RWPE1 (cell line): ENCODE data around the gene ATG4D.

Experiments used
- CTCF ChIA-PET: fragments of 350-600 bp; sonication (Branson Sonifier 250); formaldehyde crosslinking; extraction: SDS; loops from one replicate; lab custom pipeline; 2021; lab: Yijun Ruan, JAX
- POLR2A ChIA-PET: fragments of 400-600 bp; formaldehyde crosslinking; extraction: SDS; loops from one replicate; lab custom pipeline; 2020; ENCODE audit warnings: antibody characterized with exemption; ENCODE audit not compliant: low non-redundant PET; lab: Yijun Ruan, JAX
- DNase-seq: peaks from one replicate; pipeline ENCODE4 v3.0.0; 2012; ENCODE audit warnings: low spot score
- H3K27ac ChIP-seq: fragments of 450-650 bp; 2 replicates; pipeline ENCODE4 v1.5.1; 2017
- CTCF ChIP-seq: fragments of 450-650 bp; conservative IDR thresholded peaks from 2 replicates; pipeline ENCODE4 v1.5.1; 2017; ENCODE audit warnings: low read depth, mild to moderate bottlenecking

The ATG4D gene

GRCh38 chr19:10575011-10575716 is 31.5 kb downstream of the ATG4D start:
- TF ChIP-seq CTCF = no peak
- DNase-seq = no peak
- ChIA-PET CTCF (interaction anchor here (0.6 to 1.3 kb wide), 3 partner anchors 69 to 74 kb away, joined by 3 to 5 read pairs (median 4); no protein-coding TSS in a partner anchor), POLR2A (no interaction called here)
- H3K27ac ChIP-seq = no peak overlapping the region

- POLR2A ChIA-PET = interaction anchor here (0.7 kb wide), 1 partner anchor 8 kb away, joined by 7 read pairs; no protein-coding TSS in a partner anchor
- H3K27ac ChIP-seq = no peak overlapping the region
- DNase-seq = no peak
- TF ChIP-seq CTCF = no peak
- CTCF ChIA-PET = interaction anchor here (0.6 kb wide), 1 partner anchor 13 kb away, joined by 4 read pairs; no protein-coding TSS in a partner anchor
Observed at GRCh38 chr19:10577951-10578350, 34.2 kb downstream of the ATG4D start.

- TF ChIP-seq CTCF = peak; percentile 97
- peak; percentile 86 for DNase-seq
- H3K27ac ChIP-seq = no peak overlapping the region
- POLR2A ChIA-PET = interaction anchor here (0.6 kb wide), 1 partner anchor 58 kb away, joined by 4 read pairs; no protein-coding TSS in a partner anchor
- CTCF ChIA-PET = interaction anchor here (0.6 to 4.9 kb wide), 22 partner anchors 9 to 283 kb away, joined by 3 to 81 read pairs (median 4); partner anchors contain the start of gene SLC44A2
Observed at GRCh38 chr19:10580979-10581631, 37.4 kb downstream of the ATG4D start.

- POLR2A ChIA-PET = no interaction called here
- no peak for TF ChIP-seq CTCF
- no peak for DNase-seq
- no peak overlapping the region for H3K27ac ChIP-seq
- CTCF ChIA-PET = interaction anchor here (1.0 to 4.9 kb wide), 8 partner anchors 8 to 70 kb away, joined by 3 to 81 read pairs (median 5); partner anchors contain the start of gene SLC44A2
Observed at GRCh38 chr19:10582091-10582490, 38.4 kb downstream of the ATG4D start.

GRCh38 chr19:10583036-10583776 is 39.5 kb downstream of the ATG4D start:
- DNase-seq = no peak
- no peak overlapping the region for H3K27ac ChIP-seq
- no peak for TF ChIP-seq CTCF
- ChIA-PET CTCF (interaction anchor here (0.5 to 4.9 kb wide), 3 partner anchors 61 to 122 kb away, joined by 3 to 81 read pairs (median 5); no protein-coding TSS in a partner anchor), POLR2A (no interaction called here)
